ENCODE data around the gene KARS1.

DNA sequence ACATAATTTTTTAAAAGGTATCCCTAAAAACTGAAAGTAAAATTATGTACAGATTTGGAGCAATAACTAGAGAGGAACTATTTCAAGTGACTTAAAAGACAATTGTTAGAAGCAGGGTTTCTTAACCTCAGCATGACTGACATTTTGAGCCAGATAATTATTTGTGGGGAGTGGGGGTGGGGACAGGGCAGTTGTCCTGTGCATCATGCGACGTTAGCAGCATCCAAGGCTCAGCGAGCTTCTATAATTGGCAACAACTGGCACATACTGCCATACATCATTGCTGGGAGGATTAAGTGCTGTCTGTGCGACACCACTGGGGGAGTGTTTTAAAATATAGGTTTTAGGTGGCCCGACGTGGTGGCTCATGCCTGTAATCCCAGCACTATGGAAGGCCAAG is 54.2 kb downstream of the KARS1 start:
- TF ChIP-seq EZH2 (IDR thresholded peaks at IDR 0.05; ENCODE audit: insufficient read depth, poor library complexity, severe bottlenecking) (no peak), EZH2phosphoT487 (IDR thresholded peaks at IDR 0.05; ENCODE audit: insufficient read depth, low read depth) (no peak)

All from GM23248 (cell line).